Measurements from ENCODE around the gene CNTN2. TPM values are rescaled to one million over a fixed set of nuclear protein-coding genes. Genes with fewer than 3 reads are reported as not detected.

CNTN2 gene
- polyA plus RNA-seq, 1 donor from 2014 or later = 3.2 TPM

- TF ChIP-seq POLR2AphosphoS5 (IDR thresholded peaks at IDR 0.05) = no peak
- TF ChIP-seq REST (IDR thresholded peaks at IDR 0.05; ENCODE audit: borderline replicate concordance) = no peak
- TF ChIP-seq RAD21 (conservative IDR thresholded peaks at IDR 0.05) = no peak
- no peak for TF ChIP-seq EP300 (conservative IDR thresholded peaks at IDR 0.05; ENCODE audit: poor library complexity, severe bottlenecking)
- no peak for TF ChIP-seq TAF1 (IDR thresholded peaks at IDR 0.05; ENCODE audit: low read depth)
- TF ChIP-seq SMC3 (conservative IDR thresholded peaks at IDR 0.05; ENCODE audit: poor library complexity) = no peak
- TF ChIP-seq MXI1 (conservative IDR thresholded peaks at IDR 0.05; ENCODE audit: poor library complexity, severe bottlenecking) = no peak
- no peak for TF ChIP-seq EZH2 (IDR thresholded peaks at IDR 0.05; ENCODE audit: borderline replicate concordance, insufficient read depth, low read length, poor library complexity, severe bottlenecking)
- no peak for TF ChIP-seq CTCF (IDR thresholded peaks at IDR 0.05; ENCODE audit: poor library complexity, severe bottlenecking)
- no peak overlapping the region for H3K27ac ChIP-seq (ENCODE audit: low read length)
- H3K4me3 ChIP-seq (ENCODE audit: low read length) = no peak overlapping the region
- H3K79me2 ChIP-seq (replicated peaks; ENCODE audit: insufficient read depth, low read length) = no peaks in the 10 kb centered on the region
- peaks cover 17% of the 10 kb centered on the region for H3K36me3 ChIP-seq (ENCODE audit: insufficient read depth, low read length)
- no peak overlapping the region for H3K4me2 ChIP-seq (ENCODE audit: low read length)
- H3K27me3 ChIP-seq (ENCODE audit: insufficient read depth, low read depth, low read length) = no peaks in the 10 kb centered on the region
- no peak overlapping the region for H3K9ac ChIP-seq (ENCODE audit: low read length)
- no peaks in the 10 kb centered on the region for H3K9me3 ChIP-seq (ENCODE audit: low read length)
- no peaks in the 10 kb centered on the region for H3K9me2 ChIP-seq (ENCODE audit: insufficient read depth, low read length)
- no peak overlapping the region for H2AFZ ChIP-seq (ENCODE audit: low read depth, low read length)
- H3F3A ChIP-seq (ENCODE audit: insufficient read depth, low read length, poor library complexity, severe bottlenecking) = no peaks in the 10 kb centered on the region
- no peaks in the 10 kb centered on the region for H4K20me1 ChIP-seq (ENCODE audit: insufficient read depth)
Measured at GRCh38 chr1:205001162-205001561, 41.9 kb upstream of the CNTN2 start.

GRCh38 chr1:205002705-205003104 is 40.3 kb upstream of the CNTN2 start:
- no peaks in the 10 kb centered on the region for H3K9me3 ChIP-seq (ENCODE audit: low read length)
- no peaks in the 10 kb centered on the region for H3K9me2 ChIP-seq (ENCODE audit: insufficient read depth, low read length)
- no peak overlapping the region for H3K27ac ChIP-seq (ENCODE audit: low read length)
- no peaks in the 10 kb centered on the region for H4K20me1 ChIP-seq (ENCODE audit: insufficient read depth)
- no peak overlapping the region for H3K4me3 ChIP-seq (ENCODE audit: low read length)
- no peaks in the 10 kb centered on the region for H3K27me3 ChIP-seq (ENCODE audit: insufficient read depth, low read depth, low read length)
- H3K4me2 ChIP-seq (ENCODE audit: low read length) = no peak overlapping the region
- H3K79me2 ChIP-seq (replicated peaks; ENCODE audit: insufficient read depth, low read length) = no peaks in the 10 kb centered on the region
- no peak for TF ChIP-seq EP300 (conservative IDR thresholded peaks at IDR 0.05; ENCODE audit: poor library complexity, severe bottlenecking)
- no peak for TF ChIP-seq REST (IDR thresholded peaks at IDR 0.05; ENCODE audit: borderline replicate concordance)
- no peak for TF ChIP-seq RAD21 (conservative IDR thresholded peaks at IDR 0.05)
- no peak for TF ChIP-seq EZH2 (IDR thresholded peaks at IDR 0.05; ENCODE audit: borderline replicate concordance, insufficient read depth, low read length, poor library complexity, severe bottlenecking)
- TF ChIP-seq TAF1 (IDR thresholded peaks at IDR 0.05; ENCODE audit: low read depth) = no peak
- no peak overlapping the region for H2AFZ ChIP-seq (ENCODE audit: low read depth, low read length)
- H3K36me3 ChIP-seq (ENCODE audit: insufficient read depth, low read length) = peaks cover 11% of the 10 kb centered on the region
- H3K9ac ChIP-seq (ENCODE audit: low read length) = no peak overlapping the region
- H3F3A ChIP-seq (ENCODE audit: insufficient read depth, low read length, poor library complexity, severe bottlenecking) = no peaks in the 10 kb centered on the region

Measured in neural cell (in vitro differentiated cells).